GM23338 (cell line): ENCODE results near the gene ST8SIA4.

Experiments used
- CTCF ChIP-seq, 2 experiments: fragments of 200-600 bp in 1 of 2; sonication (generic) in 1 of 2; conservative IDR thresholded peaks; 2 replicates each; pipeline versions ENCODE4 v1.5.1 to v1.6.1; 2016 to 2017; ENCODE audit warnings: antibody characterized with exemption in 2 of 2, low read depth in 2 of 2, mild to moderate bottlenecking in 2 of 2, moderate library complexity in 1 of 2
- ETS1 ChIP-seq: IDR thresholded peaks from 2 replicates; pipeline ENCODE4 v1.6.1; 2016; ENCODE audit warnings: antibody characterized with exemption
- EZH2 ChIP-seq: fragments of 200-600 bp; sonication (generic); IDR thresholded peaks from one replicate; pipeline ENCODE4 v1.8.0; 2017; ENCODE audit warnings: antibody characterized with exemption, mild to moderate bottlenecking, low read depth; ENCODE audit not compliant: unreplicated experiment
- EZH2phosphoT487 ChIP-seq: fragments of 200-600 bp; sonication (generic); IDR thresholded peaks from one replicate; pipeline ENCODE4 v1.8.1; 2018; ENCODE audit warnings: antibody characterized with exemption; ENCODE audit not compliant: unreplicated experiment
- JUNB ChIP-seq: IDR thresholded peaks from one replicate; pipeline ENCODE4 v1.6.1; 2016; ENCODE audit warnings: antibody characterized with exemption; ENCODE audit not compliant: unreplicated experiment
- NANOG ChIP-seq: IDR thresholded peaks from 2 replicates; pipeline ENCODE4 v1.6.1; 2016; ENCODE audit warnings: antibody characterized with exemption, borderline replicate concordance
- POLR2AphosphoS5 ChIP-seq: IDR thresholded peaks from 2 replicates; pipeline ENCODE4 v1.6.1; 2016; ENCODE audit warnings: antibody characterized with exemption, low read depth
- REST ChIP-seq: IDR thresholded peaks from one replicate; pipeline ENCODE4 v1.6.1; 2018; ENCODE audit warnings: antibody characterized with exemption; ENCODE audit not compliant: unreplicated experiment
- STAT1 ChIP-seq: IDR thresholded peaks from one replicate; pipeline ENCODE4 v1.6.1; 2016; ENCODE audit warnings: antibody characterized with exemption; ENCODE audit not compliant: unreplicated experiment
- ZNF114 ChIP-seq: fragments of 250-450 bp; sonication (Bioruptor Pico); IDR thresholded peaks from 2 replicates; pipeline ENCODE4 v1.5.0; 2020; ENCODE audit warnings: mild to moderate bottlenecking, moderate library complexity
- ZNF462 ChIP-seq: fragments of 250-450 bp; sonication (Bioruptor Pico); IDR thresholded peaks from 2 replicates; pipeline ENCODE4 v1.5.0; 2020; ENCODE audit warnings: mild to moderate bottlenecking, moderate library complexity

- TF ChIP-seq CTCF (conservative IDR thresholded peaks at IDR 0.05; ENCODE audit: low read depth in 2 of 2), result no peak
- TF ChIP-seq POLR2AphosphoS5, result no peak
- no peak for TF ChIP-seq NANOG
- no peak for TF ChIP-seq REST
- TF ChIP-seq EZH2, result no peak
- TF ChIP-seq JUNB, result no peak
- TF ChIP-seq EZH2phosphoT487, result no peak
- TF ChIP-seq ZNF462, result no peak
- TF ChIP-seq STAT1, result no peak
- TF ChIP-seq ZNF114 (CRISPR knock-in tag), result no peak
- TF ChIP-seq ETS1, result no peak
Observed at GRCh38 chr5:100877274-100877673, 25.8 kb downstream of the ST8SIA4 start.
